K562 (cell line): Measurements from ENCODE around the gene AMOT. TPM values are rescaled to one million over a fixed set of nuclear protein-coding genes. Genes with fewer than 3 reads are reported as not detected.

Experiments used
- ATAC-seq: fragments of 200-7000 bp; cut with Tn5 transposase; 3 replicates; pipeline ENCODE4 v1.9.1; 2020; ENCODE audit warnings: moderate library complexity
- Bru-seq: library from RNA; stranded (reverse); fragments of 400-500 nt; gene quantifications from one replicate; lab custom pipeline; 2021; lab: Mats Ljungman, UMichigan
- BruChase-seq, 2 experiments: library from RNA; stranded (reverse); fragments of 400-500 nt; gene quantifications; one replicate each; lab custom pipeline; 2021; lab: Mats Ljungman, UMichigan
- BruUV-seq: library from RNA; stranded (reverse); fragments of 400-500 nt; replicated peaks from 2 replicates; lab custom pipeline; 2021; lab: Mats Ljungman, UMichigan
- CTCF ChIA-PET: fragments of 300-600 bp; formaldehyde crosslinking; extraction: SDS; loops from one replicate; lab custom pipeline; 2021; ENCODE audit warnings: low intra/inter-chr PET ratio; lab: Yijun Ruan, JAX
- POLR2A ChIA-PET: fragments of 300-600, 350-650 bp; sonication (Branson Sonifier 250); formaldehyde crosslinking; extraction: SDS; loops from one replicate; lab custom pipeline; 2021; ENCODE audit warnings: antibody characterized with exemption, inconsistent platforms; lab: Yijun Ruan, JAX
- DNase-seq, 4 experiments: peaks; one replicate each; pipeline versions ENCODE4 v3.0.0 to v3.0.0-alpha.2; 2011 to 2018; ENCODE audit warnings: low spot score in 3 of 4, mixed read lengths in 3 of 4; ENCODE audit errors: extremely low read depth in 1 of 4
- FAIRE-seq: peaks from 2 replicates; lab custom pipeline; 2011; peaks lifted over from hg19 to GRCh38; lab: Jason Lieb, UNC
- H2AFZ ChIP-seq: 2 replicates; pipeline ENCODE4 v1.6.0; 2011; ENCODE audit warnings: low read depth, low read length, control low read depth, inconsistent platforms
- H3K27ac ChIP-seq: fragments of 200-600 bp; 3 replicates; pipeline ENCODE4 v1.8.0; 2011; ENCODE audit warnings: low read depth, mild to moderate bottlenecking, control low read depth, inconsistent platforms, low read length, moderate library complexity, mixed read lengths; ENCODE audit errors: extremely low read depth
- H3K27me3 ChIP-seq, 2 experiments: fragments of 300-600 bp in 1 of 2; 2 replicates in 1 of 2; 3 replicates in 1 of 2; pipeline versions ENCODE4 v1.6.0 to v1.8.0; 2011; ENCODE audit warnings: inconsistent platforms in 2 of 2, low read length in 2 of 2, mild to moderate bottlenecking in 1 of 2, mixed read lengths in 1 of 2, moderate library complexity in 1 of 2; ENCODE audit not compliant: control insufficient read depth in 2 of 2, insufficient read depth in 2 of 2
- H3K36me3 ChIP-seq: fragments of 300-600 bp; 3 replicates; pipeline ENCODE4 v1.8.0; 2011; ENCODE audit warnings: mild to moderate bottlenecking, low read length, inconsistent platforms; ENCODE audit not compliant: control insufficient read depth, insufficient read depth
- H3K4me1 ChIP-seq, 2 experiments: fragments of 200-600 bp in 1 of 2; replicated peaks in 1 of 2; 2 replicates in 1 of 2; 3 replicates in 1 of 2; pipeline versions ENCODE4 v1.5.1 to v1.8.0; 2011; ENCODE audit warnings: inconsistent platforms in 2 of 2, low read length in 2 of 2, mild to moderate bottlenecking in 1 of 2, mixed read lengths in 1 of 2, moderate library complexity in 1 of 2; ENCODE audit not compliant: control insufficient read depth in 2 of 2, insufficient read depth in 2 of 2
- H3K4me2 ChIP-seq: 2 replicates; pipeline ENCODE4 v1.6.1; 2011; ENCODE audit warnings: low read length, control low read depth, inconsistent platforms, mixed read lengths; ENCODE audit not compliant: insufficient read depth
- H3K4me3 ChIP-seq: fragments of 200-600 bp; sonication (generic), shearing (Covaris generic); 2 replicates; pipeline ENCODE4 v1.5.1; 2016; ENCODE audit warnings: control low read depth, inconsistent platforms
- H3K79me2 ChIP-seq: fragments of 200-600 bp; 3 replicates; pipeline ENCODE4 v1.8.0; 2011; ENCODE audit warnings: low read length, inconsistent platforms; ENCODE audit not compliant: control insufficient read depth, insufficient read depth
- H3K9ac ChIP-seq, 2 experiments: 2 replicates each; pipeline versions ENCODE4 v1.6.0 to v1.6.1; 2011; ENCODE audit warnings: low read depth in 2 of 2, low read length in 2 of 2, control low read depth in 1 of 2, inconsistent platforms in 1 of 2, mild to moderate bottlenecking in 1 of 2, mixed read lengths in 1 of 2; ENCODE audit not compliant: insufficient read depth in 1 of 2
- H3K9me1 ChIP-seq: one replicate; pipeline ENCODE4 v1.6.0; 2011; ENCODE audit warnings: inconsistent platforms, mild to moderate bottlenecking, low read length, moderate library complexity; ENCODE audit not compliant: control insufficient read depth, insufficient read depth
- H3K9me3 ChIP-seq: replicated peaks from 2 replicates; pipeline ENCODE4 v1.5.1; 2011; ENCODE audit warnings: low read depth, low read length, inconsistent platforms; ENCODE audit not compliant: control insufficient read depth, insufficient read depth
- H4K20me1 ChIP-seq: replicated peaks from 2 replicates; pipeline ENCODE4 v1.6.1; 2011; ENCODE audit warnings: low read length, inconsistent platforms, mixed read lengths; ENCODE audit not compliant: control insufficient read depth, insufficient read depth
- GABPA ChIP-seq: fragments of 200-800 bp; sonication (Bioruptor generic); conservative IDR thresholded peaks from 2 replicates; pipeline ENCODE4 v1.6.1; 2016; ENCODE audit warnings: low read depth, missing genetic modification characterization, missing compliant biosample characterization
- ZNF407 ChIP-seq: fragments of 450-650 bp; IDR thresholded peaks from 2 replicates; pipeline ENCODE4 v1.6.1; 2016; ENCODE audit warnings: low read depth
- ZNF436 ChIP-seq: fragments of 250-450, 450-650 bp; sonication (Bioruptor Pico); formaldehyde crosslinking; IDR thresholded peaks from 2 replicates; pipeline ENCODE4 v1.7.0; 2020; ENCODE audit warnings: mild to moderate bottlenecking
- WGBS: fragments of 100-300 bp; shearing (Covaris generic); methylation state at CpG from one replicate; pipeline ENCODE4 v1.1.6; 2016; ENCODE audit warnings: low coverage, mixed read lengths; ENCODE audit not compliant: insufficient coverage; ENCODE audit errors: missing lambda C conversion rate; 5-methylcytosine and 5-hydroxymethylcytosine counted together
- in situ Hi-C: fragments of 300-500 bp; cut with MboI; formaldehyde crosslinking; loops from 4 replicates; pipeline ENCODE4 v1.15.0; 2018; ENCODE audit warnings: inconsistent platforms, mixed read lengths
- intact Hi-C: fragments of 100-400 bp; cut with micrococcal nuclease; formaldehyde crosslinking; loops from 2 replicates; pipeline ENCODE4 v1.14.2; 2022
- long read RNA-seq, 3 experiments: library from polyadenylated mRNA in 2 of 3; library from RNA in 1 of 3; unstranded in 2 of 3; stranded (forward) in 1 of 3; transcript quantifications; one replicate each; pipeline ENCODE4 v2.0.0, GENCODE V29; 2019 to 2022
- polyA minus RNA-seq, 3 experiments: library from RNA; depleted of rRNA, polyadenylated mRNA; stranded (reverse); fragments of >200 nt; gene quantifications; 2 replicates each; pipeline ENCODE4 v1.2.3, GENCODE V29; 2011
- polyA plus RNA-seq, 8 experiments: library from polyadenylated mRNA; depleted of rRNA in 4 of 8; stranded (reverse) in 5 of 8; unstranded in 3 of 8; fragments of >200 nt; fragmentation: Nextera tagmentation in 2 of 8; fragmentation: Illumina TruSeq in 1 of 8; extraction: Ambion mirVana in 2 of 8; extraction: Trizol in 1 of 8; gene quantifications; 2 replicates each; pipeline versions ENCODE4 v1.2.1 to v1.2.3, GENCODE V29; 2011 to 2014; ENCODE audit warnings: inconsistent platforms in 1 of 8, missing spikeins in 1 of 8
- total RNA-seq, 7 experiments: library from RNA; depleted of rRNA in 6 of 7; stranded (reverse); fragments of >200 nt in 6 of 7; fragmentation: Illumina TruSeq in 2 of 7; extraction: Trizol in 2 of 7; gene quantifications; 2 replicates each; pipeline versions ENCODE4 v1.2.1 to v1.2.3, GENCODE V29; 2011 to 2021; ENCODE audit warnings: low replicate concordance in 1 of 7

Gene AMOT, protein sequence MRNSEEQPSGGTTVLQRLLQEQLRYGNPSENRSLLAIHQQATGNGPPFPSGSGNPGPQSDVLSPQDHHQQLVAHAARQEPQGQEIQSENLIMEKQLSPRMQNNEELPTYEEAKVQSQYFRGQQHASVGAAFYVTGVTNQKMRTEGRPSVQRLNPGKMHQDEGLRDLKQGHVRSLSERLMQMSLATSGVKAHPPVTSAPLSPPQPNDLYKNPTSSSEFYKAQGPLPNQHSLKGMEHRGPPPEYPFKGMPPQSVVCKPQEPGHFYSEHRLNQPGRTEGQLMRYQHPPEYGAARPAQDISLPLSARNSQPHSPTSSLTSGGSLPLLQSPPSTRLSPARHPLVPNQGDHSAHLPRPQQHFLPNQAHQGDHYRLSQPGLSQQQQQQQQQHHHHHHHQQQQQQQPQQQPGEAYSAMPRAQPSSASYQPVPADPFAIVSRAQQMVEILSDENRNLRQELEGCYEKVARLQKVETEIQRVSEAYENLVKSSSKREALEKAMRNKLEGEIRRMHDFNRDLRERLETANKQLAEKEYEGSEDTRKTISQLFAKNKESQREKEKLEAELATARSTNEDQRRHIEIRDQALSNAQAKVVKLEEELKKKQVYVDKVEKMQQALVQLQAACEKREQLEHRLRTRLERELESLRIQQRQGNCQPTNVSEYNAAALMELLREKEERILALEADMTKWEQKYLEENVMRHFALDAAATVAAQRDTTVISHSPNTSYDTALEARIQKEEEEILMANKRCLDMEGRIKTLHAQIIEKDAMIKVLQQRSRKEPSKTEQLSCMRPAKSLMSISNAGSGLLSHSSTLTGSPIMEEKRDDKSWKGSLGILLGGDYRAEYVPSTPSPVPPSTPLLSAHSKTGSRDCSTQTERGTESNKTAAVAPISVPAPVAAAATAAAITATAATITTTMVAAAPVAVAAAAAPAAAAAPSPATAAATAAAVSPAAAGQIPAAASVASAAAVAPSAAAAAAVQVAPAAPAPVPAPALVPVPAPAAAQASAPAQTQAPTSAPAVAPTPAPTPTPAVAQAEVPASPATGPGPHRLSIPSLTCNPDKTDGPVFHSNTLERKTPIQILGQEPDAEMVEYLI
- not detected in 2 replicates for total RNA-seq (2011; cell fraction: chromatin; rRNA removed; ENCODE audit: low replicate concordance)
- total RNA-seq (2011; cell fraction: nucleolus; rRNA removed), result not detected in 2 replicates
- total RNA-seq (2011; cell fraction: nucleoplasm; rRNA removed), result not detected in 2 replicates
- not detected in 2 replicates for total RNA-seq (2014; rRNA removed)
- total RNA-seq (2014; rRNA removed; fragmentation: Illumina TruSeq; extraction: Trizol), result not detected in 2 replicates
- not detected in 2 replicates for total RNA-seq (2015; rRNA removed; fragmentation: Illumina TruSeq; extraction: Trizol)
- 0.04 and 0.16 TPM in 2 replicates for total RNA-seq (2021)
- not detected in 2 replicates for polyA plus RNA-seq (2011; rRNA removed)
- polyA plus RNA-seq (2011; cell fraction: cytosol; rRNA removed), result 0.01 TPM in 1 of 2 replicates, not detected in the other
- not detected in 2 replicates for polyA plus RNA-seq (2011; cell fraction: nucleus; rRNA removed)
- polyA plus RNA-seq (2012), result not detected in 2 replicates
- polyA plus RNA-seq (2014; fragmentation: Illumina TruSeq; extraction: Trizol), result not detected in 2 replicates
- polyA plus RNA-seq (2014; fragmentation: Nextera tagmentation; extraction: Ambion mirVana), result not detected
- polyA plus RNA-seq (2014; rRNA removed), result not detected in 2 replicates
- polyA minus RNA-seq (2011; rRNA and poly(A)+ RNA removed), result not detected in 2 replicates
- polyA minus RNA-seq (2011; cell fraction: cytosol; rRNA and poly(A)+ RNA removed), result not detected in 2 replicates
- not detected in 2 replicates for polyA minus RNA-seq (2011; cell fraction: nucleus; rRNA and poly(A)+ RNA removed)
- Bru-seq, nascent RNA, result percentile 7 among the genes with signal in this experiment
- BruChase-seq, experiment 1, labeled RNA remaining after a 2-hour chase, result percentile 7 among the genes with signal in this experiment
- BruChase-seq, experiment 2, labeled RNA remaining after a 6-hour chase, result percentile 5 among the genes with signal in this experiment
- long read RNA-seq, experiment 1, result 0 reads
- long read RNA-seq, experiment 2, result 0 reads
- long read RNA-seq, experiment 3, result 0 reads

DNA sequence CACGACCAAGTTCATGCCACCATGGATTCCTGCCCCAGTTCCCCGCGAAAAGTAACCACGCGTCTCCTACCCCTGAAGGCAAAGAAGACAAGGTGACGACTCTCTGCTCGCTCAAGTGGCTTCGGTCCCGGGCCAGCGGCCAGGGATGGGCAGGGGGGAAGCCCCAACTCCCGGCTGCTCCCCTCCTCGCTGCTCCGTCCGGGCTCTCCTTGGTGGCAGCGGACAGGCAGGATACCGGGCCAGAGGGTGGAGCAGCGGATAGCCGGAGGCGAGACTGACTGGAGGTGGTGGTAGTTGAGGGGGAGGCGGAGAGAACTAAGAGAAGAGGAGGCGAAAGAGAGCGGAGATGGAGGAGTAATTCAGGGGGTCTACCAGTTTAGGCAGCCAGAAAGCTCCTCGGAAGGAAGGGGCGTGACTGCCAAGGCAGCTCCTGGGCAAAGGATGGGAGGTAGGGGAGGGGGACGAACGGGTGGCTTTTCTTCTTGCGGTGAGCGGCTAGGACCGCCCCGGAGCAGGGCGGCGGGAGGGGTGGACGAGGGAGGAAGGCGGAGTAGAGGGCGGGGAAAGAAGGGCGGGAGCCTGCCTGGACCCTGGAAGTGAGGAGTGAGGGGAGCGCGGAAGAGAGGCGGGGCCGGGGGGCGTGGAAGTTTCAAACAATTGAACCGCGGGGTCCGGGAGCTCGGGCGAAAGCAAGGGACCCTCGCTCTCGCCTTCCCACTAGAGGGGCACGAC, at the start of gene AMOT:
Gene AMOT, minus strand, starts transcription at position 450 of the 732 bp plus-strand sequence. CDS start 17,705 bp downstream, outside the sequence.
- intact Hi-C loops (no loop called here), in situ Hi-C loops (no loop called here)
- no peak within 1 kb of the TSS for H3K27ac ChIP-seq
- no peaks in the 10 kb centered on the region for H3K36me3 ChIP-seq
- no TSS peak for BruUV-seq
- WGBS, result 6% methylated on average over 6 of the region's 49 CpGs
- FAIRE-seq, result no peak
- no peaks in the 10 kb centered on the region for H3K9me1 ChIP-seq
- peaks cover 0 to 12% of the 10 kb centered on the region in 2 experiments; a peak in 2 of 5 replicates for H3K4me1 ChIP-seq
- POLR2A ChIA-PET, result interaction anchor here (0.6 kb wide), 1 partner anchor 52 kb away, joined by 4 read pairs; no protein-coding TSS in a partner anchor
- TF ChIP-seq ZNF407, result peak; percentile 77
- TF ChIP-seq GABPA (tag), result no peak
- no peak for TF ChIP-seq ZNF436 (CRISPR knock-in tag)
- CTCF ChIA-PET, result no interaction called here
- H3K4me3 ChIP-seq, result peak within 1 kb of the TSS; percentile 51
- peak within 1 kb of the TSS in 1 of 2 experiments; percentile 58; a peak in 1 of 4 replicates for H3K9ac ChIP-seq
- DNase-seq, result peak; percentile 42 to 72 (median 62)
- peak within 1 kb of the TSS; percentile 87 for H2AFZ ChIP-seq
- H4K20me1 ChIP-seq, result no peaks in the 10 kb centered on the region
- H3K9me3 ChIP-seq, result no peaks in the 10 kb centered on the region
- ATAC-seq, result peak; percentile 93
- H3K4me2 ChIP-seq, result peak within 1 kb of the TSS; percentile 68
- H3K79me2 ChIP-seq, result no peaks in the 10 kb centered on the region
- peaks cover 0 to 4% of the 10 kb centered on the region in 2 experiments; a peak in 1 of 5 replicates for H3K27me3 ChIP-seq
